ENCODE data around the gene HMCN2.

The HMCN2 gene

DNA sequence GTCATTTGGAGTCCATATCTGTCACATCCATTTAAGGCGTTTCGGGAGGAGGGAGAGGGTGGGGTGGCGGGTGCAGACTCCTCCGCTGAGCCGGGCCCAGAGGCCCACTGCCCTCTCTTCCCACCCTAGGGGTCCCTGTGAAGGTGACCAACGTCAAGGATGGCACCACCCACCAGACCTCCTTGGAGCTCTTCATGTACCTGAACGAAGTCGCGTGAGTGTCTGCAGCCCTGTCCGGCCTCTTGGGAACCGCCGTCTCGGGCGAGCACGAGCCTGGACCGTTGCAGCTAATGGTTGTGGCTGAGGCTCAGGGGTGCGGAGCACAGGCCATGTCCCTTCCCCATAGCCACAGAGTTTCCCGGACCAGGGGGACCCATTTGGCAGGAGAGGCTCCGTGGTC, 214.0 kb downstream of the HMCN2 start:
- TF ChIP-seq, protein P1, sequence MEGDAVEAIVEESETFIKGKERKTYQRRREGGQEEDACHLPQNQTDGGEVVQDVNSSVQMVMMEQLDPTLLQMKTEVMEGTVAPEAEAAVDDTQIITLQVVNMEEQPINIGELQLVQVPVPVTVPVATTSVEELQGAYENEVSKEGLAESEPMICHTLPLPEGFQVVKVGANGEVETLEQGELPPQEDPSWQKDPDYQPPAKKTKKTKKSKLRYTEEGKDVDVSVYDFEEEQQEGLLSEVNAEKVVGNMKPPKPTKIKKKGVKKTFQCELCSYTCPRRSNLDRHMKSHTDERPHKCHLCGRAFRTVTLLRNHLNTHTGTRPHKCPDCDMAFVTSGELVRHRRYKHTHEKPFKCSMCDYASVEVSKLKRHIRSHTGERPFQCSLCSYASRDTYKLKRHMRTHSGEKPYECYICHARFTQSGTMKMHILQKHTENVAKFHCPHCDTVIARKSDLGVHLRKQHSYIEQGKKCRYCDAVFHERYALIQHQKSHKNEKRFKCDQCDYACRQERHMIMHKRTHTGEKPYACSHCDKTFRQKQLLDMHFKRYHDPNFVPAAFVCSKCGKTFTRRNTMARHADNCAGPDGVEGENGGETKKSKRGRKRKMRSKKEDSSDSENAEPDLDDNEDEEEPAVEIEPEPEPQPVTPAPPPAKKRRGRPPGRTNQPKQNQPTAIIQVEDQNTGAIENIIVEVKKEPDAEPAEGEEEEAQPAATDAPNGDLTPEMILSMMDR (IDR thresholded peaks at IDR 0.05), result no peak
- no peak for DNase-seq
- peaks cover 59% of the 10 kb centered on the region for H3K4me1 Mint-ChIP-seq
- peaks cover 67% of the 10 kb centered on the region for H3K27me3 Mint-ChIP-seq (ENCODE audit: low read depth, poor library complexity)
- H3K36me3 Mint-ChIP-seq (ENCODE audit: low read depth), result no peaks in the 10 kb centered on the region
- H3K27ac Mint-ChIP-seq, result no peak overlapping the region
- no peaks in the 10 kb centered on the region for H3K9me3 Mint-ChIP-seq
- peak overlapping the region; percentile 63 for H3K4me3 Mint-ChIP-seq

DNA sequence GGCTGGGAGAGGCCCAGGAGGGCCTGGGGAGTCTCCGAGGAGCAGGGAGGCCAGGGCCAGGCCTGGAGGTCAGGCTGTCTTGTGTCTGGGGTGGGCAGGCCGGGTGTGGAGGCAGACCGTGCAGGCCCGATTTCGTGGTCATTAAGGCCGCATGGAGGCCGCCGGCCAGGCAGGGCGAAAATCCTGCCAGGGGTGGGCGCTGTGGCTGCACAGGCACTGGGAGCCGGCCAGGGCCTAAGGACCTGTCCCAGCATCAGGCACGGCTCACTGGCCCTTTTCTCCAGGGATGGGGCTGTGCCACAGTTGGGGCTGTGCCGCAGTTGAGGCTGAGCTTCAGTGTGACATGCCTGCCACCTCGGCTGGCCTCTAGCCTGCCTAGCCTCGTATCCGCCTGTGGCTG, 215.1 kb downstream of the HMCN2 start:
- peak; percentile 66 for DNase-seq
- Mint-ChIP-seq H3K27ac (no peak overlapping the region), H3K36me3 (ENCODE audit: low read depth) (no peaks in the 10 kb centered on the region), H3K4me1 (peaks cover 61% of the 10 kb centered on the region), H3K4me3 (no peak overlapping the region), H3K9me3 (no peaks in the 10 kb centered on the region), H3K27me3 (ENCODE audit: low read depth, poor library complexity) (peaks cover 65% of the 10 kb centered on the region)
- TF ChIP-seq, protein P1 (IDR thresholded peaks at IDR 0.05), result peak; percentile 34

DNA sequence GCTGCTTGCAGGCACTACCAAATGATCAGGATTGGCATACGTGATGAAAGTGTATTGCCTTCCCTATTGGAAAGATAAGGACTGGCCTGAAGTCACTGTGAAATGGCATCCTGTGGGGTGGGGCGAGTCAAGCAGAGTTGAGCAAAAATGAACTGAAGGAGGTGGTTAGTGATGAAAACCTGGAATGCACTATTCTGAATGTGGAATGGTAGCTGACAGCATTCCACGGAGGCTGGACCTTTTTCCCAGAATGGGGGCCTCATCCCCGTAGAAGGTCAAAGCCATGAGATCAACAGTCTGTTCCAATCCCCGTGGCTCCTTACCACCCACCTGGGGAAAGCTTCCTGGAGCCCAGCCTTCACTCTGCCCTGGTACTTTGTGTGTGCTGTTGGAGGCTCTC, 216.9 kb downstream of the HMCN2 start:
- no peak overlapping the region for H3K27ac Mint-ChIP-seq
- H3K36me3 Mint-ChIP-seq (ENCODE audit: low read depth), result no peaks in the 10 kb centered on the region
- H3K4me1 Mint-ChIP-seq, result peaks cover 66% of the 10 kb centered on the region
- no peak for DNase-seq
- no peak overlapping the region for H3K4me3 Mint-ChIP-seq
- no peaks in the 10 kb centered on the region for H3K9me3 Mint-ChIP-seq
- TF ChIP-seq, protein P1 (IDR thresholded peaks at IDR 0.05), result no peak
- H3K27me3 Mint-ChIP-seq (ENCODE audit: low read depth, poor library complexity), result peaks cover 66% of the 10 kb centered on the region

DNA sequence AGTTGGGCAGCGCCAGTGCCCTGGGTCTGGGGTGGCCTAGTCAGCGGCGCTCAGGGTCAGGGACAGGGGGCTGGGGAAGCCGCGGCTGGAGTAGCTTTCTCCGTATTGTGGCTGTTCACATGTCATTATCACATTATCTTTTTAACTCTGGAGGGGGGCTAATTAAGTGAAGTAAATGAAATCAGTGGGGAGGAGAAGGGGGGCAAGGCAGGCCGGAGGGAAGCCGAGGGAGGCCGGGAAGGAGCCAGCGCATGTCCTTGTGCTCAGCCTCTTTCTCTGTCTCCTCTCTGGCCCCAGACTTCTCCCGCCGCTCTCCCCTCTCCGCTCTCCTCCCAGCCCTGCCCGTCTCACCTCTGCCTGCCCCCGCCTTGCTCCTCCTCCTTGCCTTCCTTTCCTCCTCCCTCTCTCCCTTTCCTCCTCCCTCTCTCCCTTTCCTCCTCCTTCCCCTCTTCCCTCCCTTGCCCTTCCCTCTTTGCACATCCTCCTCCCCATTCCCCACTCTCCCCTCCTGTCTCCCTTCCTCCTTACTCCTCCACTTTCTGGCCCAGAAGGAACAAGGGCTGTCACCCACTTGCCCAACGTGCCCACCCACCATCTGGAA, 217.9 kb downstream of the HMCN2 start:
- Mint-ChIP-seq H3K4me3 (no peak overlapping the region), H3K27ac (no peak overlapping the region), H3K4me1 (peaks cover 70% of the 10 kb centered on the region), H3K36me3 (ENCODE audit: low read depth) (no peaks in the 10 kb centered on the region), H3K27me3 (ENCODE audit: low read depth, poor library complexity) (peaks cover 62% of the 10 kb centered on the region), H3K9me3 (no peaks in the 10 kb centered on the region)
- no peak for DNase-seq
- TF ChIP-seq, protein P1 (IDR thresholded peaks at IDR 0.05), result no peak

Data from nephron progenitor cell (in vitro differentiated cells).